ENCODE data around the gene ALS2.

DNA sequence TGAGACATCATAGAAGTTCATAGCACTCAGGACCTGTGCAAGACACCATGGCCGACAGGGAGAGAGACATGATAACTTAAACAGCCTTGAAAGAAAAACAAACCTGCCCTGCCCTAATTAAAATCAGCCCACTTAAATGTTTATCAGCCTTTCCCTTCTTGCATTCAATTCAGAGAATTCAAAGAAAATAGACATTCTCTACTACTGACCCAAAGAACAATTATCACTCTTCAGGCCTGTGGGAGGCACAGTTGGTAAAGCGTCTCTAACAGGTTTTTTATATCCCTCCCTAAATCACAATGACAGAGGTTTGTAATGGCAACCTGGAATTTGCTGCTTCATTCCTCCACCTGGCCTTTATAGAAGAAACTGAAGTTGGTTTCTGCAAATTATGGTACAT, 27.3 kb upstream of the ALS2 start:
- TF ChIP-seq GATA3 (IDR thresholded peaks at IDR 0.05; ENCODE audit: low read depth, low read length), result no peak
- TF ChIP-seq GATA2 (IDR thresholded peaks at IDR 0.05; ENCODE audit: low read depth, low read length), result no peak
